Panc1 (cell line): ENCODE measurements around the gene CIAO3. TPM values are rescaled to one million over a fixed set of nuclear protein-coding genes. Genes with fewer than 3 reads are reported as not detected.
A peak's percentile ranks its signal among the peaks of the same experiment; 100 is the strongest.

Source experiments
- ATAC-seq: fragments of 200-7000 bp; cut with Tn5 transposase; 2 replicates; pipeline ENCODE4 v1.9.1; 2020; ENCODE audit warnings: mild to moderate bottlenecking, moderate library complexity
- BruUV-seq: library from RNA; stranded (reverse); fragments of 400-500 nt; replicated peaks from 2 replicates; lab custom pipeline; 2021; lab: Mats Ljungman, UMichigan
- CTCF ChIA-PET: fragments of 300-600 bp; sonication (Branson Sonifier 250); formaldehyde crosslinking; loops from one replicate; lab custom pipeline; 2022; ENCODE audit warnings: antibody characterized with exemption; lab: Charles Lee
- POLR2A ChIA-PET: fragments of 300-600 bp; sonication (Branson Sonifier 250); formaldehyde crosslinking; loops from one replicate; lab custom pipeline; 2022; ENCODE audit warnings: antibody characterized with exemption; lab: Charles Lee
- DNase-seq: peaks from one replicate; pipeline ENCODE4 v3.0.0-alpha.2; 2010; ENCODE audit warnings: low read depth, low spot score
- H3K27ac ChIP-seq: 2 replicates; pipeline ENCODE4 v1.5.1; 2011; ENCODE audit warnings: mild to moderate bottlenecking, low read length, inconsistent platforms
- H3K27me3 ChIP-seq: fragments of 200-500 bp; sonication (Bioruptor generic); 2 replicates; pipeline ENCODE4 v1.6.0; 2014; ENCODE audit warnings: low read length, inconsistent platforms; ENCODE audit not compliant: control insufficient read depth, insufficient read depth
- H3K36me3 ChIP-seq: fragments of 200-500 bp; sonication (Bioruptor generic); 2 replicates; pipeline ENCODE4 v1.5.1; 2014; ENCODE audit warnings: inconsistent platforms, mild to moderate bottlenecking, low read length, moderate library complexity; ENCODE audit not compliant: control insufficient read depth, insufficient read depth
- H3K4me1 ChIP-seq: 2 replicates; pipeline ENCODE4 v1.5.1; 2011; ENCODE audit warnings: inconsistent platforms, mild to moderate bottlenecking, low read length, moderate library complexity; ENCODE audit not compliant: control insufficient read depth, insufficient read depth
- H3K4me3 ChIP-seq, 2 experiments: 2 replicates each; pipeline ENCODE4 v1.5.1; 2011 to 2012; ENCODE audit warnings: low read depth in 2 of 2, low read length in 2 of 2, mild to moderate bottlenecking in 2 of 2, inconsistent platforms in 1 of 2, moderate library complexity in 1 of 2
- H3K9me3 ChIP-seq: fragments of 200-500 bp; sonication (Bioruptor generic); 2 replicates; pipeline ENCODE4 v1.5.1; 2014; ENCODE audit warnings: low read depth, mild to moderate bottlenecking, inconsistent platforms, low read length, moderate library complexity; ENCODE audit not compliant: control insufficient read depth, insufficient read depth
- CTCF ChIP-seq: fragments of 450-650 bp; IDR thresholded peaks from 2 replicates; pipeline ENCODE4 v1.5.1; 2017; ENCODE audit warnings: mild to moderate bottlenecking
- POLR2AphosphoS5 ChIP-seq: IDR thresholded peaks from 2 replicates; pipeline ENCODE4 v1.6.1; 2012; ENCODE audit warnings: mild to moderate bottlenecking, low read depth, low read length, moderate library complexity
- SIN3A ChIP-seq: IDR thresholded peaks from 2 replicates; pipeline ENCODE4 v1.6.1; 2012; ENCODE audit warnings: low read depth, mild to moderate bottlenecking, low read length, moderate library complexity, borderline replicate concordance; ENCODE audit not compliant: insufficient read depth
- TCF7L2 ChIP-seq: IDR thresholded peaks from 2 replicates; pipeline ENCODE4 v1.6.1; 2011; ENCODE audit warnings: mild to moderate bottlenecking, low read depth, low read length, inconsistent platforms
- in situ Hi-C: cut with HindIII; loops from 2 replicates; pipeline ENCODE4 v1.10.0; 2016; ENCODE audit warnings: low sequenced_read_pairs, low pct_unique_long_range_greater_than_20kb
- intact Hi-C: fragments of 100-400 bp; cut with micrococcal nuclease; formaldehyde crosslinking; loops from one replicate; pipeline ENCODE4 v1.10.0; 2022; ENCODE audit not compliant: unreplicated experiment
- total RNA-seq: library from RNA; stranded (reverse); gene quantifications from one replicate; pipeline ENCODE4 v1.2.1, GENCODE V29; 2021; ENCODE audit not compliant: unreplicated experiment
- TF ChIP-seq, protein P1 (sequence below), 2 experiments: IDR thresholded peaks; 2 replicates each; pipeline ENCODE4 v1.6.1; 2011 to 2012; ENCODE audit warnings: low read depth in 2 of 2, control low read depth in 1 of 2, low read length in 1 of 2, mild to moderate bottlenecking in 1 of 2, moderate library complexity in 1 of 2; ENCODE audit not compliant: insufficient read depth in 1 of 2

CIAO3 gene
- total RNA-seq, 1 experiment from 2014 or later, result 34.0 TPM

- in situ Hi-C loops (no loop called here), intact Hi-C loops (no loop called here)
- H3K27ac ChIP-seq, result peak within 1 kb of the TSS; percentile 51; the same call in 1 of the 2 replicates
- DNase-seq (no peak), ATAC-seq (peak; percentile 40)
- peaks cover 5% of the 10 kb centered on the region; the same call in 1 of the 2 replicates for H3K36me3 ChIP-seq
- ChIA-PET CTCF (no interaction called here), POLR2A (no interaction called here)
- no peaks in the 10 kb centered on the region for H3K9me3 ChIP-seq
- TF ChIP-seq TCF7L2 (no peak), CTCF (no peak), SIN3A (no peak), POLR2AphosphoS5 (no peak)
- TF ChIP-seq, protein P1, sequence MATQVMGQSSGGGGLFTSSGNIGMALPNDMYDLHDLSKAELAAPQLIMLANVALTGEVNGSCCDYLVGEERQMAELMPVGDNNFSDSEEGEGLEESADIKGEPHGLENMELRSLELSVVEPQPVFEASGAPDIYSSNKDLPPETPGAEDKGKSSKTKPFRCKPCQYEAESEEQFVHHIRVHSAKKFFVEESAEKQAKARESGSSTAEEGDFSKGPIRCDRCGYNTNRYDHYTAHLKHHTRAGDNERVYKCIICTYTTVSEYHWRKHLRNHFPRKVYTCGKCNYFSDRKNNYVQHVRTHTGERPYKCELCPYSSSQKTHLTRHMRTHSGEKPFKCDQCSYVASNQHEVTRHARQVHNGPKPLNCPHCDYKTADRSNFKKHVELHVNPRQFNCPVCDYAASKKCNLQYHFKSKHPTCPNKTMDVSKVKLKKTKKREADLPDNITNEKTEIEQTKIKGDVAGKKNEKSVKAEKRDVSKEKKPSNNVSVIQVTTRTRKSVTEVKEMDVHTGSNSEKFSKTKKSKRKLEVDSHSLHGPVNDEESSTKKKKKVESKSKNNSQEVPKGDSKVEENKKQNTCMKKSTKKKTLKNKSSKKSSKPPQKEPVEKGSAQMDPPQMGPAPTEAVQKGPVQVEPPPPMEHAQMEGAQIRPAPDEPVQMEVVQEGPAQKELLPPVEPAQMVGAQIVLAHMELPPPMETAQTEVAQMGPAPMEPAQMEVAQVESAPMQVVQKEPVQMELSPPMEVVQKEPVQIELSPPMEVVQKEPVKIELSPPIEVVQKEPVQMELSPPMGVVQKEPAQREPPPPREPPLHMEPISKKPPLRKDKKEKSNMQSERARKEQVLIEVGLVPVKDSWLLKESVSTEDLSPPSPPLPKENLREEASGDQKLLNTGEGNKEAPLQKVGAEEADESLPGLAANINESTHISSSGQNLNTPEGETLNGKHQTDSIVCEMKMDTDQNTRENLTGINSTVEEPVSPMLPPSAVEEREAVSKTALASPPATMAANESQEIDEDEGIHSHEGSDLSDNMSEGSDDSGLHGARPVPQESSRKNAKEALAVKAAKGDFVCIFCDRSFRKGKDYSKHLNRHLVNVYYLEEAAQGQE (IDR thresholded peaks at IDR 0.05; ENCODE audit: insufficient read depth in 1 of 2, low read depth in 2 of 2, low read length in 1 of 2), result no peak
- H3K4me1 ChIP-seq, result peaks cover 15% of the 10 kb centered on the region
- no peaks in the 10 kb centered on the region for H3K27me3 ChIP-seq
- peak within 1 kb of the TSS; percentile 55 to 56 for H3K4me3 ChIP-seq
- BruUV-seq, result no TSS peak
Measured at GRCh38 chr16:705431-706188, 35.2 kb downstream of the CIAO3 start, which contains the start of gene FBXL16. TSS of gene FBXL16 (minus strand) at chr16:705801. CDS start at chr16:697405, 8,396 bp downstream.

DNA sequence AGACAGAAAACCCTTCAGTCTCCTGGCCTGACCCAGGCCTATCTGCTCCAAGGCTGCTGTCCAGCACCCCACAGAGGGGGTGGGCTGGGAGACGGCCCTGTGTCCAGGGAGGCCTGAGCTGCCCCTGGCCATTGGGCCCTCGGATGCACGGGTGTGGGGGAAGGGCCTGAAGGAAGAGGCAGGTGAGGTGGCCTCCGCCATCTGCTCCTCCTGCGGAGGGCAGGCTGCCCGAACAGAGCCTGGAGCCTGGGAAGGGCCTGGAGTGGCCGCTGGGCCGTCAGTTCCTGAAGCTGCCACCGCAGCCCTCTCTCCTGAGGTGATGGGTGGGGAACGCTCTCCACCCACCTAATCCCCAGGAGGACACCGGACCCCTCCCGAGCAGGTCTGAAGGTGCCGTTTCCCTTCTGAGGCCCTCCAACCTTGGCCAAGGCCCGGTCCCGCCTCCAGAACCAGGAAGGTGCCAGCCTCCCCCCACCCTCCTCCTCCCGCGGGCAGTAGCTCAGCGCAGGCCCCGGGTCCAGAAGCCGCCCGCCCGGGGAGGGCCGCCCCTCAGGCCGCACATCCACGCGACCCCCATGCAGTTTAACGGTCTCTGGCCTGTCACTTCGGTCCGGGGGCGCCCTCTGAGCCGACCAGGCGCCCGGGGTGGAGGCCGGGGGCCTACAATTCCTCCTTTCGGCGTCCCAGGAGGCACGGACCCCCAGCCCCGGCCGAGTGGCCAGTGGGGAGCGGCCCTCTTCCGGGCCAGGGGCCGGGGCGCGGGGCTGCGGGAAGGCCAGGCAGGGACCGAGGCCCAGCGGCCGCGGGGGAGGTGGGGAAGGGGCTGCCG is 36.0 kb downstream of the CIAO3 start:
- Histone ChIP-seq H3K4me3 (peak overlapping the region; percentile 55 to 56), H3K27ac (peak overlapping the region; percentile 51; the same call in 1 of the 2 replicates), H3K27me3 (no peaks in the 10 kb centered on the region), H3K36me3 (peaks cover 5% of the 10 kb centered on the region; the same call in 1 of the 2 replicates), H3K4me1 (peaks cover 7% of the 10 kb centered on the region), H3K9me3 (no peaks in the 10 kb centered on the region)
- in situ Hi-C loops, result no loop called here
- intact Hi-C loops, result no loop called here
- POLR2A ChIA-PET, result no interaction called here
- BruUV-seq, result no TSS peak
- DNase-seq, result no peak
- TF ChIP-seq TCF7L2, result no peak
- TF ChIP-seq, protein P1 (IDR thresholded peaks at IDR 0.05; ENCODE audit: insufficient read depth in 1 of 2, low read depth in 2 of 2, low read length in 1 of 2), result peak; percentile 84 to 91
- CTCF ChIA-PET, result no interaction called here
- ATAC-seq, result peak; percentile 10
